Esophagus squamous epithelium (tissue), 5 donors: ENCODE results near the gene PANK1. TPM values are rescaled to one million over a fixed set of nuclear protein-coding genes. Genes with fewer than 3 reads are reported as not detected.

ENCODE experiments used
- DNase-seq: peaks from one replicate; lab custom pipeline; 2025; lab: John Stamatoyannopoulos, UW
- H3K27ac ChIP-seq, 4 donors: fragments of 200-600 bp; sonication (generic); one replicate each; pipeline ENCODE4 v1.5.1; 2016 to 2019; ENCODE audit warnings: mild to moderate bottlenecking in 1 of 4
- H3K27me3 ChIP-seq, 4 donors: fragments of 200-600 bp; sonication (generic); 1 replicate in 3 of 4; 2 replicates in 1 of 4; pipeline versions ENCODE4 v1.5.1 to v1.6.0; 2017 to 2021; ENCODE audit warnings: antibody characterized with exemption in 1 of 4
- H3K36me3 ChIP-seq, 3 donors: fragments of 200-600 bp; sonication (generic); one replicate each; pipeline ENCODE4 v1.5.1; 2016 to 2019
- H3K4me1 ChIP-seq, 3 donors: fragments of 200-600 bp; sonication (generic); one replicate each; pipeline ENCODE4 v1.5.1; 2017 to 2019
- H3K4me3 ChIP-seq, 4 donors: fragments of 200-600 bp; sonication (generic); 1 replicate in 3 of 4; 2 replicates in 1 of 4; pipeline ENCODE4 v1.5.1; 2016 to 2019; ENCODE audit warnings: mild to moderate bottlenecking in 2 of 4, moderate library complexity in 1 of 4
- H3K9me3 ChIP-seq, 3 donors: fragments of 200-600 bp; sonication (generic); one replicate each; pipeline ENCODE4 v1.5.1; 2016 to 2019
- POLR2A ChIP-seq, 4 donors: fragments of 450-650 bp; IDR thresholded peaks; one replicate each; pipeline ENCODE4 v1.6.1; 2017; ENCODE audit warnings: antibody characterized with exemption in 4 of 4, mild to moderate bottlenecking in 4 of 4, moderate library complexity in 3 of 4
- WGBS, 2 donors: methylation state at CpG; one replicate each; pipeline ENCODE4 v1.1.5; 2018; 5-methylcytosine and 5-hydroxymethylcytosine counted together
- intact Hi-C: fragments of 100-400 bp; cut with DNase I; formaldehyde crosslinking; loops from one replicate; pipeline ENCODE4 v1.15.0; 2022
- total RNA-seq, 4 donors: library from RNA; depleted of rRNA; stranded (reverse); fragments of >200 nt; gene quantifications; one replicate each; pipeline ENCODE4 v1.1.0, GENCODE V29; 2016
- TF ChIP-seq, protein P1 (sequence below), 6 experiments: fragments of 450-650 bp in 4 of 6; fragments of 200-600 bp in 2 of 6; sonication (generic) in 2 of 6; IDR thresholded peaks; one replicate each; pipeline ENCODE4 v1.5.1; 2016 to 2019; ENCODE audit warnings: antibody characterized with exemption in 6 of 6, mild to moderate bottlenecking in 4 of 6, moderate library complexity in 4 of 6
- donor health status: DM: yes; HTN: yes; CAD: no.

The PANK1 gene
- total RNA-seq, 4 donors from 2014 or later, result 5.8 to 12.6 (median 7.9) TPM

DNA sequence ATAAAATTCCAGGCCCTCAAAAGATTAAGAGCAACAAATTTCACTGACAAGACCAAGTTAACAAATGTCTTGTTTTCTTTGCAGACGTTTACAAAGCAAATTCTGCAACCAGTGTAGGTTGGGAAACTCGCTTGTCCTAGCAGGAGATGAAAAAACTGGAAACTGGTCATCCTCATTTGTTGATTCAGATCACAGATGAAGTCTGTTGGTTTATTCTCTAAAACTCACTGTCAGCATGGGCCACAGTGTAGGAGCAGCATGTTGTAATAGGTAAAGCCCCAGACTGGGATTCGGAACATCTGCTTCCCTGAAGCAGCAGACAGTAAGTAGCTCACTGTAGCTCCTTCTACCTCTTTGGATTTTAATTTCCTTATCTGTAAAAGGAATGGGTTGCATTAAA, 31.5 kb downstream of the PANK1 start:
- Histone ChIP-seq H3K4me1 (peaks cover 0 to 7% (median 0%) of the 10 kb centered on the region in 3 donors), H3K36me3 (peaks cover 0 to 34% (median 0%) of the 10 kb centered on the region in 3 donors), H3K27ac (no peak overlapping the region), H3K27me3 (no peaks in the 10 kb centered on the region), H3K9me3 (no peaks in the 10 kb centered on the region), H3K4me3 (no peak overlapping the region)
- DNase-seq, result no peak
- intact Hi-C loops, result no loop called here
- no peak for TF ChIP-seq POLR2A (IDR thresholded peaks at IDR 0.05)
- TF ChIP-seq, protein P1, sequence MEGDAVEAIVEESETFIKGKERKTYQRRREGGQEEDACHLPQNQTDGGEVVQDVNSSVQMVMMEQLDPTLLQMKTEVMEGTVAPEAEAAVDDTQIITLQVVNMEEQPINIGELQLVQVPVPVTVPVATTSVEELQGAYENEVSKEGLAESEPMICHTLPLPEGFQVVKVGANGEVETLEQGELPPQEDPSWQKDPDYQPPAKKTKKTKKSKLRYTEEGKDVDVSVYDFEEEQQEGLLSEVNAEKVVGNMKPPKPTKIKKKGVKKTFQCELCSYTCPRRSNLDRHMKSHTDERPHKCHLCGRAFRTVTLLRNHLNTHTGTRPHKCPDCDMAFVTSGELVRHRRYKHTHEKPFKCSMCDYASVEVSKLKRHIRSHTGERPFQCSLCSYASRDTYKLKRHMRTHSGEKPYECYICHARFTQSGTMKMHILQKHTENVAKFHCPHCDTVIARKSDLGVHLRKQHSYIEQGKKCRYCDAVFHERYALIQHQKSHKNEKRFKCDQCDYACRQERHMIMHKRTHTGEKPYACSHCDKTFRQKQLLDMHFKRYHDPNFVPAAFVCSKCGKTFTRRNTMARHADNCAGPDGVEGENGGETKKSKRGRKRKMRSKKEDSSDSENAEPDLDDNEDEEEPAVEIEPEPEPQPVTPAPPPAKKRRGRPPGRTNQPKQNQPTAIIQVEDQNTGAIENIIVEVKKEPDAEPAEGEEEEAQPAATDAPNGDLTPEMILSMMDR (IDR thresholded peaks at IDR 0.05), result no peak
- 79 to 92% methylated on average over 3 of the region's 3 CpGs for WGBS, 2 donors

DNA sequence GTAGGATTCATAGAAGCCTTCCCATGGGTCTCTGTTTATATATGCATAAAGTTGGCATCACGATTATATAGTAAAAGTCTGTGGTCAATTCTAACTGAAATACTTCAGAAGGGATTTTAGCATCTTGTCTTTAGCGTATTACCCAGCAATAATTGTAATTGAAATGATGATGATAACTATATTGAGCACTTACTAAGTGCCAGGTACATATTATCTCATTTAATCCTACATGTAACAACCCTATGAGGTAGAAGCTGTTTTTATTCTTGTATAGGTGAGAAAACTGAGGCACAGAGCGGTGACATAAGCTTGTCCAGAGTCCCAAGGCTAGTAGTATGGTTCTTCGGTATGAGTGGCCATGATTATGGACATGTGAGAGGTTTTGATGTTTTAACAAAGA, 33.8 kb downstream of the PANK1 start:
- no peaks in the 10 kb centered on the region for H3K4me1 ChIP-seq
- TF ChIP-seq, protein P1 (IDR thresholded peaks at IDR 0.05), result no peak
- TF ChIP-seq POLR2A (IDR thresholded peaks at IDR 0.05), result no peak
- no peak for DNase-seq
- H3K27ac ChIP-seq, result no peak overlapping the region
- peaks cover 0 to 44% (median 0%) of the 10 kb centered on the region in 3 donors for H3K36me3 ChIP-seq
- intact Hi-C loops, result no loop called here
- no peak overlapping the region for H3K4me3 ChIP-seq
- no peaks in the 10 kb centered on the region for H3K27me3 ChIP-seq
- 89 to 94% methylated on average over 4 of the region's 4 CpGs for WGBS, 2 donors
- H3K9me3 ChIP-seq, result no peaks in the 10 kb centered on the region

DNA sequence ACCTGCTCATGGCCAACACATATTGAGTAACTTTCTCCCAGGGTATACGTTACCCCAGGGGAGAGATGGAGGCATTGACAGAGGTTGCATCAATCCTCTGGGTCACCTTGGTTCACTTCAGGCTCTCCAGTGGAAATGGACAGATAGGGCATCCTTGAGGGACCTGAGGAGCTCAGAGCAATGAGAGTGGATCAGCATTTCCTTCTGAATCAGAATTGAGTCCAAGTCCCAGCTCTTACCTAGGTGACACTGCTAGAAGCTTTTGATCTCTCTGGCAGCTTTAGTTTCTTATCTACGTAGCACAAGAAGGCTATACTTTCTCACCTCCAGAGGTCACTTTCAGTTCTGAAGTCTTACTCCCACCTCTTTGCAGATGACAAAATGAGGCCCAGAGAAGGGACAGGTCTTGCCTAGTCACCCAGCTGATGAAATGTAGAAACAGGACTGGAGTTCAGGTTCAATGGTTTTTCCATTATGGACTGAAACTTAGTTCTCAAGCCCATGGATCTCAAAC, 35.2 kb downstream of the PANK1 start:
- 18 to 94% methylated on average over 1 to 2 of the region's 2 CpGs for WGBS, 2 donors
- DNase-seq, result no peak
- H3K9me3 ChIP-seq, result no peaks in the 10 kb centered on the region
- H3K27me3 ChIP-seq, result no peaks in the 10 kb centered on the region
- no peak overlapping the region for H3K4me3 ChIP-seq
- H3K4me1 ChIP-seq, result no peaks in the 10 kb centered on the region
- no peak overlapping the region for H3K27ac ChIP-seq
- peaks cover 0 to 44% (median 0%) of the 10 kb centered on the region in 3 donors for H3K36me3 ChIP-seq
- intact Hi-C loops, result no loop called here
- TF ChIP-seq, protein P1 (IDR thresholded peaks at IDR 0.05), result no peak
- TF ChIP-seq POLR2A (IDR thresholded peaks at IDR 0.05), result no peak

DNA sequence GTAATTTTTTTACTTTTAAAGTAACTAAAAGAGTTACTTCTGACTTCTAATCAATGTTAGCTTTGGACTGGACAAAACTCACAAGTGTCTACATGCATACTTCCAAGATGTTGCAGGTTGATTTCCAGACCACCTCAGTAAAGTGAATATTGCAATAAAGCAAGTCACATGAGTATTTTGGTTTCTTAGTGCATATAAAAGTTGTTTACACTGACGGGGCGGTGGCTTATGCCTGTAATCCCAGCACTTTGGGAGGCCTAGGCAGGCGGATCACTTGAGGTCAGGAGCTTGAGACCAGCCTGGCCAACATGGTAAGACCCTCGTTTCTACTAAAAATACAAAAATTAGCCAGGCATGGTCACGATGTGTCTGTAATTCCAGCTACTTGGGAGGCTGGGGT, 40.8 kb downstream of the PANK1 start:
- TF ChIP-seq, protein P1 (IDR thresholded peaks at IDR 0.05), result no peak
- no peak for TF ChIP-seq POLR2A (IDR thresholded peaks at IDR 0.05)
- 86 to 90% methylated on average over 5 of the region's 5 CpGs for WGBS, 2 donors
- no peaks in the 10 kb centered on the region for H3K9me3 ChIP-seq
- H3K27ac ChIP-seq, result no peak overlapping the region
- no peak overlapping the region for H3K4me3 ChIP-seq
- peaks cover 0 to 19% (median 0%) of the 10 kb centered on the region in 3 donors for H3K36me3 ChIP-seq
- no peak for DNase-seq
- H3K27me3 ChIP-seq, result no peaks in the 10 kb centered on the region
- H3K4me1 ChIP-seq, result no peaks in the 10 kb centered on the region
- intact Hi-C loops, result no loop called here

DNA sequence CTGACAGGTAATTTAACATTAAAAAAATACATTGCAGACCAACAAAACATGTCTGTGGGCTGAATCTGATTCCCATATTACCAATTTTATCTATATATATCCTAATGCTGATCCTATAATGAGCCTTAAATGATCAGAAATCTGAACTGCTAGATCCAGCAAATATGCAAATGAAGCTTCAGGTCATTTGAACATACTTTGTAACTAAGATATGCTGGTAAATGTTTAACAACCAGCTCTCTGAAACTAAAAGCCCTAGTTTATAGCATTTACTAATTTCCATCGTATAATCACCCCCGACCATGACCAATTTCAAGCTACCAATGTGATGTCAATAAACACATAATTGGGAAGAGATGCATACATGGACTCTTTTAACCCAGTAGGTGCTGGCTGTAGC, 42.1 kb downstream of the PANK1 start:
- H3K27ac ChIP-seq, result no peak overlapping the region
- intact Hi-C loops, result no loop called here
- H3K4me3 ChIP-seq, result no peak overlapping the region
- H3K4me1 ChIP-seq, result no peaks in the 10 kb centered on the region
- H3K9me3 ChIP-seq, result no peaks in the 10 kb centered on the region
- H3K36me3 ChIP-seq, result peaks cover 0 to 17% (median 0%) of the 10 kb centered on the region in 3 donors
- no peak for TF ChIP-seq POLR2A (IDR thresholded peaks at IDR 0.05)
- TF ChIP-seq, protein P1 (IDR thresholded peaks at IDR 0.05), result no peak
- no peaks in the 10 kb centered on the region for H3K27me3 ChIP-seq
- WGBS, 2 donors, result 83 to 92% methylated on average over 2 of the region's 2 CpGs
- no peak for DNase-seq
